ENCODE results near the gene TGM2. TPM values are rescaled to one million over a fixed set of nuclear protein-coding genes. Genes with fewer than 3 reads are reported as not detected.
A peak's percentile ranks its signal among the peaks of the same experiment; 100 is the strongest.

Gene TGM2
- total and polyA plus RNA-seq, 2 donors (not counting 3 experiments of a cell fraction or from before 2014, with no cell fraction given), result 861 to 868 TPM

- POLR2A ChIA-PET, result no interaction called here
- Histone ChIP-seq H3K27ac (ENCODE audit: insufficient read depth, low read depth, low read length) (peak overlapping the region; percentile 96), H3K79me2 (ENCODE audit: control insufficient read depth, insufficient read depth, low read length) (peaks cover 84% of the 10 kb centered on the region), H3K4me2 (ENCODE audit: insufficient read depth, low read length) (peak overlapping the region; percentile 32), H4K20me1 (replicated peaks; ENCODE audit: control insufficient read depth, extremely low read depth, insufficient read depth, low read length) (no peaks in the 10 kb centered on the region), H3K9me1 (replicated peaks; ENCODE audit: control insufficient read depth, extremely low read depth, insufficient read depth, low read length) (no peaks in the 10 kb centered on the region), H3K27me3 (ENCODE audit: control insufficient read depth in 2 of 2, insufficient read depth in 2 of 2, low read length in 2 of 2) (no peaks in the 10 kb centered on the region), H2AFZ (ENCODE audit: low read depth, low read length) (no peak overlapping the region), H3K4me1 (ENCODE audit: control insufficient read depth, extremely low read depth, insufficient read depth, low read length) (peaks cover 87% of the 10 kb centered on the region), H3K9ac (replicated peaks; ENCODE audit: extremely low read depth, insufficient read depth, low read length) (peak overlapping the region; percentile 70), H3K9me3 (replicated peaks; ENCODE audit: control insufficient read depth, insufficient read depth, low read length) (no peaks in the 10 kb centered on the region), H3K4me3 (replicated peaks in 1 of 3; ENCODE audit: insufficient read depth in 1 of 3, low read depth in 1 of 3, low read length in 3 of 3) (no peak overlapping the region), H3K36me3 (ENCODE audit: control insufficient read depth in 2 of 2, extremely low read depth in 1 of 2, insufficient read depth in 2 of 2, low read length in 2 of 2) (peaks cover 27 to 47% of the 10 kb centered on the region in 2 experiments)
- FAIRE-seq, result no peak
- BruUV-seq (replicated peaks), result no TSS peak
- dilution Hi-C loops (cut with MboI; ENCODE audit: extremely low pct_ligation_motif_present, low sequenced_read_pairs), result no loop called here
- intact Hi-C loops (cut with micrococcal nuclease), result loop anchor here (1.0 to 2.0 kb wide), 2 partner anchors 9 to 75 kb away; no protein-coding TSS in a partner anchor
- TF ChIP-seq POLR2A (IDR thresholded peaks at IDR 0.05; ENCODE audit: low read depth, low read length) (peak; percentile 40), POLR2AphosphoS5 (IDR thresholded peaks at IDR 0.05; ENCODE audit: insufficient read depth, low read depth, low read length) (no peak)
- DNase-seq (ENCODE audit: low read depth, low spot score), result peak; percentile 53
- CTCF ChIA-PET, result interaction anchor here (1.0 to 4.5 kb wide), 8 partner anchors 14 to 102 kb away, joined by 3 to 24 read pairs (median 9); no protein-coding TSS in a partner anchor
These were observed 5.5 kb downstream of the TGM2 start for GRCh38 chr20:38159566-38159956.

GRCh38 chr20:38158701-38159351 is 6.2 kb downstream of the TGM2 start:
- CTCF ChIA-PET, result interaction anchor here (0.9 to 4.5 kb wide), 11 partner anchors 8 to 101 kb away, joined by 3 to 24 read pairs (median 5); no protein-coding TSS in a partner anchor
- Histone ChIP-seq H3K4me2 (ENCODE audit: insufficient read depth, low read length) (peak overlapping the region; percentile 32), H3K4me3 (replicated peaks in 1 of 3; ENCODE audit: insufficient read depth in 1 of 3, low read depth in 1 of 3, low read length in 3 of 3) (no peak overlapping the region), H3K36me3 (ENCODE audit: control insufficient read depth in 2 of 2, extremely low read depth in 1 of 2, insufficient read depth in 2 of 2, low read length in 2 of 2) (peaks cover 28 to 48% of the 10 kb centered on the region in 2 experiments), H3K9ac (replicated peaks; ENCODE audit: extremely low read depth, insufficient read depth, low read length) (peak overlapping the region; percentile 91), H3K4me1 (ENCODE audit: control insufficient read depth, extremely low read depth, insufficient read depth, low read length) (peaks cover 89% of the 10 kb centered on the region), H3K27me3 (ENCODE audit: control insufficient read depth in 2 of 2, insufficient read depth in 2 of 2, low read length in 2 of 2) (no peaks in the 10 kb centered on the region), H3K9me3 (replicated peaks; ENCODE audit: control insufficient read depth, insufficient read depth, low read length) (no peaks in the 10 kb centered on the region), H4K20me1 (replicated peaks; ENCODE audit: control insufficient read depth, extremely low read depth, insufficient read depth, low read length) (no peaks in the 10 kb centered on the region), H3K27ac (ENCODE audit: insufficient read depth, low read depth, low read length) (peak overlapping the region; percentile 96), H3K9me1 (replicated peaks; ENCODE audit: control insufficient read depth, extremely low read depth, insufficient read depth, low read length) (no peaks in the 10 kb centered on the region), H3K79me2 (ENCODE audit: control insufficient read depth, insufficient read depth, low read length) (peaks cover 76% of the 10 kb centered on the region), H2AFZ (ENCODE audit: low read depth, low read length) (no peak overlapping the region)
- FAIRE-seq (peak; percentile 99), DNase-seq (ENCODE audit: low read depth, low spot score) (peak; percentile 99)
- dilution Hi-C loops (cut with MboI; ENCODE audit: extremely low pct_ligation_motif_present, low sequenced_read_pairs), result no loop called here
- BruUV-seq (replicated peaks), result no TSS peak
- intact Hi-C loops (cut with micrococcal nuclease), result loop anchor here (1.0 to 2.0 kb wide), 2 partner anchors 9 to 74 kb away; no protein-coding TSS in a partner anchor
- peak; percentile 93 for TF ChIP-seq POLR2AphosphoS5 (IDR thresholded peaks at IDR 0.05; ENCODE audit: insufficient read depth, low read depth, low read length)
- TF ChIP-seq, protein P1, sequence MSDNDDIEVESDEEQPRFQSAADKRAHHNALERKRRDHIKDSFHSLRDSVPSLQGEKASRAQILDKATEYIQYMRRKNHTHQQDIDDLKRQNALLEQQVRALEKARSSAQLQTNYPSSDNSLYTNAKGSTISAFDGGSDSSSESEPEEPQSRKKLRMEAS (IDR thresholded peaks at IDR 0.05; ENCODE audit: insufficient read depth, insufficient read length), result no peak
- TF ChIP-seq GATA2 (IDR thresholded peaks at IDR 0.05; ENCODE audit: insufficient read depth, insufficient read length, low read depth, low read length), result peak; percentile 99
- peak; percentile 20 for TF ChIP-seq JUN (IDR thresholded peaks at IDR 0.05; ENCODE audit: borderline replicate concordance, insufficient read depth, insufficient read length, low read depth)
- TF ChIP-seq POLR2A (IDR thresholded peaks at IDR 0.05; ENCODE audit: low read depth, low read length), result no peak
- TF ChIP-seq CTCF (IDR thresholded peaks at IDR 0.05; ENCODE audit: extremely low read depth in 1 of 2, insufficient read depth in 1 of 2, low read depth in 1 of 2, low read length in 2 of 2), result no peak
- peak; percentile 5 for TF ChIP-seq MYC (IDR thresholded peaks at IDR 0.05; ENCODE audit: low read depth, low read length)
- no peak for TF ChIP-seq EZH2 (IDR thresholded peaks at IDR 0.05; ENCODE audit: borderline replicate concordance, low read depth, low read length, severe bottlenecking)
- peak; percentile 56 for TF ChIP-seq FOS (IDR thresholded peaks at IDR 0.05; ENCODE audit: borderline replicate concordance, insufficient read depth, low read length)
- POLR2A ChIA-PET, result interaction anchor here (0.6 to 0.9 kb wide), 4 partner anchors 12 to 101 kb away, joined by 3 to 4 read pairs (median 4); no protein-coding TSS in a partner anchor
